GM18520 (cell line): Measurements from ENCODE around the gene NACC2.
"Not testable (repeated sequence)": the region's sequence is repeated elsewhere in the genome, so short reads cannot be mapped to it uniquely, and the experiment has no call there.

Experiments
- ATAC-seq: cut with Tn5 transposase; IDR thresholded peaks from one replicate; pipeline ENCODE4 v1.9.1; 2021; ENCODE audit not compliant: unreplicated experiment

NACC2 gene

GRCh38 chr9:136111190-136111589 lies 16.1 kb upstream of the NACC2 start:
- no peak for ATAC-seq

DNA sequence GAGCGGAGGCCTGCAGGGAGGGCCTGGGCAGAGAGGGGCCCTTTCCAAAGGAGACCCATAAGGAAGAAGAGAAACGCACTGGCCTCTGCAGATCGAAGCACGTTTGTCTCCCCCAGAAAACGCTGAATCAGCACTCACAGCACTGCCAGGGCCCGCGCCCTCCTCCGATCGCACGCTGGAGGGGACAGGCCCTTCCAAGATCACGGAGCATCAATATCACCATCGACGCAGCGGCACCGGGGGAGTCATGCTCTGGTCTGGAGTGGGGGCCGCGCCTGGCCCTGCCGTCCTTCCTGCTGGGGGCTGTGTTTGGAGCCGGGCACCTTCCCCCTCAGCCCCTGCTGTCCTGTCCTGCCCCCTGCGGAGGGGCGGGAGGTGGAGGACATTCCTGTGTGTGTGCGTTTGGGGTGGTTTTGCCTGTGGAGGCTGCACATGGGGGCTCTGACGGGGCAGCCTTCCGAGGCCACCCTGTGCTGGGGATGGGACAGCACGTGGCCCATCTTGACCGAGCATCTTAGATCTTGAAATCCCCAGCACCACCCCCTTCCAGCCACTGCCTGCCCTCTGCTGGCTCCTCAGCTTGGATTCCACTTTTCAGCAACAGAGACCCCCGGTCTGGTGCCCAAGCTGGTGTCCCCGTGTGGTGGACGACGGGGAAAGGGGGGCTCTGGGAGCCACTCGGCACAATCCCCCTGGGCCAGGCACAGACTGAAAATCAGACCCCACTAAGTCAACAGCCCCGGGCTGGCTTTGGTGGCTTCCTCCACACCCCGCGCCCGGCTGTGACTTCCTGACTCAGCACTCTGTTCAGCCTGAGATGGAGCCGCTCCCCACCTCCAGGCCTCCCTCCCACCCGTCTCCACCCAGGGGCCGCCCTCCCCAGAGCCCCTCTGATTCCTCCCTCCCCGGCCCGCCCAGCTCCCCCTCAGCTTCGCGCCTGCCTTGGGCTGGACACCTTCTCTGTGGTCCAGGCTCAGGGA lies 15.3 kb upstream of the NACC2 start:
- no peak for ATAC-seq

GRCh38 chr9:136109351-136110081 lies 14.4 kb upstream of the NACC2 start:
- peak; percentile 76 for ATAC-seq

DNA sequence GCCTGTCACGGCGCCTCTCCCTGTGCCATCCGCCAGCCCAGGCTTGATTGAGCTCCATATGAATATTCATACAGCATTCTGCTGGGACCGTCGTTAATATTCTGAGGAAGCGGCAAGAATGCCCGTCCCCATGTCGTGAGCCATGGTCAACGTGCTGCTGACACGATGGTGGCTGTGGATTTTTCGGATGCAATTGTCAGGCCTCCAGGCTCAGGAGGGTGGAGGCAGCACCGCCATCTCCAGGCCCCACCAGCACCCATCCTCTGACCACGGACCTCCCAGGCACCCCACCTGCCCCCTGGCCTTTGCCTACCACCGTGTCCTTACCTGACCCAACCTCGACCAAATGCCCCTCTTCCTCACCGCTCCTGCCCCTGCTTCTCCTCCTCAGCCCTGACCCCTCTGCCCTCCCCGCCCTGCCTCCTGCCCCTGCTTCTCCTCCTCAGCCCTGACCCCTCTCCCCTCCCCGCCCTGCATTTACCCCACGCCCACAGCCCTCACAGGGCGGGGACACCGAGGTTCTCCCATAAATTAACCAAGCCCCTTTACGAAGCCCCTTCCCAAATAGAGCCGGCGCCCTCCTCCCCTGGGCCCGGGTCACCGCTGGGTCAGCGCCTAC lies 13.7 kb upstream of the NACC2 start:
- ATAC-seq: no peak

- no peak for ATAC-seq
Measured at GRCh38 chr9:136107953-136108647, 13.0 kb upstream of the NACC2 start.

DNA sequence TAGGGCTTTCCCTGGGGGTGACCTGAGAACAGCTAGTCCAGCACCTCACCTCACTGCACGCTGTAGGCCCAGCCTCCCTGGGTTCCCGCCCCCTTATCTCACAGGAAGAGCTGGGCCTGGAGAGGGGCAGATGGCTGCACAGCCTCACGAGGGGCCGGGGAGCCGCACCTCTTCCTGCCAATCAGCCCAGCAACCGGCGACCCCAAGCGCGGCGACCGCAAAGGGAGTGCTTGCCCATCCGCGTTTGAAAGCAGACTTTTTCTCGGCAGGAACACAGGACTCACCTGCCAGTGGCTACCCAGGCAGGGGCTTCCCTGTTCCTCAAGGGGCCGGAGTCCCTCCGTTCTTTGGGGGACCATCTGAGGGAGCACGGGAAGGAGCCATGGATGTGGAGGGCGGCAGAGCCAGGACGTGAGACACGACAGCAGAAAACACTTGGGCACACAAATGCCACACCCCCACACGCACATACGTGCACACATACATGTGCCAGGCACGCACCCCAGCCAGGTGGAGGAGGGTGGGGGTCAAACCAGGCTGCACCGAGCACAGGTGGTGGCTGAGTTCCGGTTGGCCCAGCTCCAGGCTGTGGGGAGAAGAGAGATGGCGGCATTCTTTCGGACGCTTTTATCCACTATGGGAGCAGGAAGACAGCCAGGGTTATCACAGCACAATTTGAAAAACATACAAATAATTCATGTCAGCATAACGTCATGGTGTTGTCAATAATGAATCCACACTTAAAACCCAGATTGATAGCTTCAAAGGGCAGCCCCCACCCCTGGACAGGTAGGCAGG lies 12.3 kb upstream of the NACC2 start:
- ATAC-seq: no peak

- no peak for ATAC-seq
Measured at GRCh38 chr9:136105398-136106135, 10.5 kb upstream of the NACC2 start.

GRCh38 chr9:136104916-136105315 lies 9.8 kb upstream of the NACC2 start:
- ATAC-seq: no peak

DNA sequence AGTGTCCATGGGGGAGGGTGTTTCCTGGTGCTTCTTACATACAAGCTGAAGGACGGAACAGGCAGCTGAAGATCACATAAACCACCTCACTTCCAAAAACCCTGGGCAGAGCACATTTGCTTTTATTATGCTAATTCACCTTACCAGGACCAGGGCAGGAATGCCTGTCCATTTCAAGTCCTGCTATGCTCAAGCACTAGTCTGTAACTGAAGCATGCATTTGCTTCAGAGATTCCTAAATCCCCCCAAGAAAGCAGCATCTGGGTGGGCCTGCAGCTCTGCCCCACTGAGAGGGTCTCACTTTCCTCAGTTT lies 9.4 kb upstream of the NACC2 start:
- no peak for ATAC-seq

- ATAC-seq: no peak
Measured at GRCh38 chr9:136103651-136104487, 8.8 kb upstream of the NACC2 start.

DNA sequence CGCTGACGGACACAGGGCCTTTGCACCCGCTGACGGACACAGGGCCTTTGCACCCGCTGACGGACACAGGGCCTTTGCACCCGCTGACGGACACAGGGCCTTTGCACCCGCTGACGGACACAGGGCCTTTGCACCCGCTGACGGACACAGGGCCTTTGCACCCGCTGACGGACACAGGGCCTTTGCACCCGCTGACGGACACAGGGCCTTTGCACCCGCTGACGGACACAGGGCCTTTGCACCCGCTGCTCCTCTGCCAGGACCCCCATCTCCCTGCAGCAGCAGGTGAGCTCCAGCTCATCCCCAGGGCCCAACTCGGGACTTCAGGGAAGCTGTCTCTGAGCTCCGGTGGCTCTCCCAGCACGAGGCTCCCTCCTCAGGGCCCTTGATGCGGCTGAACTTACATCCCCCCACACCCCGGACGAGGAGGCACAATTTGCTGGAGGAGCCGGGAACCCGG lies 6.6 kb upstream of the NACC2 start:
- ATAC-seq: not testable (repeated sequence)

DNA sequence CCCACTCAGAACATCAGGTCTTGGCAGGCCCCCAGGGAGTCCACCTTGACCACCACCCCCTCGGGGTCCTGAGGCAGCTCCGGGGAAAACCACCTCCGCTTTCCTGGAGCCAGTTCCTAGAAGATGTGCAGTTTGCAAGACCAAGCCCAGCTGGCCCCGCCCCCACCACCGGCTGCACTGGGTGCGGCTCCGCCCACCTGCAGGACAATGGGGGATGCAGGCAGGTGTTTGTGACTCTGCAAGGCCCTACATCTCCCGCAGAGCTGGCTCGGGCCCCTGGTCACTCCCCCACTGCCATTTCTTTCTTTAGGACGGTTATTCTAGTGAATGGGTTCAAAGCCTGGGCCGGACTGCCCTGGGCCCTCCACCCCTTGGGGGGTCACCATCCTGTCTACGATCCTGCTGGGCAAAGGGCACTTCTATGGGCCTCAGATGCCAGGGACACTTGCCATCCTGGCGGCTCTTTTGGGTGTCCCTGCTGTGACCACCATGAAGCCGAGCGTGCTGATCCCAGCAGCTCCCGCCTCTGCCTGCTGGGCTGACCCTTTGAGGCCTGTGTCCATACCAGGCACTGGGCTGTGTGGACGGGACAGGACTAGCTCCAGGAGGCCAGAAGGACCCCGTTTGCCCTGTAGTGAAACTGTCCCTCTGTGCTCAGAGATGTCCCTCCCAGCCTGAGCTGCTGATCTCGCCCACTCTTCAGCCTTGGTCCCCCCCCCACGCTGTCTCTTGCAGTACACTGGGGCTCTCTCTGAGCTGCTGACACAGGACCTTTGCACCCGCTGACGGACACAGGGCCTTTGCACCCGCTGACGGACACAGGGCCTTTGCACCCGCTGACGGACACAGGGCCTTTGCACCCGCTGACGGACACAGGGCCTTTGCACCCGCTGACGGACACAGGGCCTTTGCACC lies 5.9 kb upstream of the NACC2 start:
- ATAC-seq: no peak

DNA sequence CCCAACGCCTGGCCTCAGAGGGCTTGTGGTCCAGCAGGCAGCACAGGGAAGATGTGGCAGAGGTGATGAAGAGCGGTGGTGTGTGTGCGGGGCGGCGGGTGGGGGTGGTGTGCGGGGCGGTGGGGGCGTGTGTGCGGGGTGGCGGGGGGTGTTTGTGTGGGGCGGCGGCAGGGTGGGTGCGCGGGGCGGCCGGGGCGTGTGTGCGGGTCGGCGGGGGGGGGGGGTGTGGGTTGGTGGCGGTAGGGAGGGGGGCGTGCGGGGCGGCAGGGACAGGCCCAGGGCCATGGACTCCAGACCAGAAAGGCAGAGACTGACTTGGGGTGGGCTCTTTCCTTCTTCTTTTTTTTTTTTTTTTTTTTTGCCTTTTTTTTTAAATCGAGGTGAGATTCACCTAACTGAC lies 4.5 kb upstream of the NACC2 start:
- ATAC-seq: no peak

DNA sequence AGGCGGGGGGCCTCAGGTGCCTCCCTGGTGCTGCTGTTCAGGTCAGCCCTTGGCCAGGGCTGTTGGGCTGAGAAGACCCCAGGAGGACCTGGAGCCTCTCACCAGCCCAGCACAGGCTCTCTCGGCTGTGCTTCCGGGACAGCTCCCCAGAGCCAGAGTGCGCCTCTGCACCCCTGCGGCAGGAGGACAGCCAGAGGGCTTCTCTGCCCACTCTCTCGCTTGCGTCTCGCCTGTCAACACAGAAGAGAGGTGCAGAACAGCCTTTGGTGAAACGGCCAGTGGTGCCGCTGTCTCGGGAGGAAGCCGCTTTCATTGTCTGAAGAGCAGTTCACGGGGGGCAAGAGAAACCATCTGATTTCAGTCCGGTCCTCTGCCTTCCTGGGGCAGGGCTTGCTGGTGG lies 3.8 kb upstream of the NACC2 start:
- no peak for ATAC-seq

DNA sequence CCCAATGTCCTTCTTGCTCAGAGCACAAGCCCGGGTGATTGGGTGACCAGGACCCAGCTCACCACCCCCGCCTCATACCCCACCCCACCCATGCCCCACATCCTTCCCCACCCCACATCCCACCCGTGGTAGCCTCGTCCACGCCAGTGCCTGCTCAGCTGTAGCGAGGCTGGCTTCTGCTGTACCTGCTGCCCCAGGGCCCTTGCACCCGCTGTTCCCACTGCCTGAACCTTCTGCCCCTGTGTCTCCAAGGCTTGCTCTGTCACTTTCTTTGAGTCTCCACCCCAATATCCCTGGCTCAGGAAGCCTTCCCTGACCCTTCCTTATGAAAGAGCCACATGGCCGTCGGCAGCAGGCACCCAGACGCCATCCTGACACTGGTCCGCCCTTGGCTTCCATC lies 3.1 kb upstream of the NACC2 start:
- ATAC-seq: no peak

GRCh38 chr9:136096505-136097001 lies 1.5 kb upstream of the NACC2 start:
- ATAC-seq: no peak
